Colonic mucosa (tissue), 4 donors: ENCODE data around the gene MORF4L2. TPM values are rescaled to one million over a fixed set of nuclear protein-coding genes. Genes with fewer than 3 reads are reported as not detected.

Experiments
- DNase-seq: peaks from one replicate; pipeline ENCODE4 v3.0.0-alpha.2; 2020
- H3K27ac ChIP-seq: fragments of 200-600 bp; one replicate; pipeline ENCODE4 v1.8.0; 2021
- H3K27me3 ChIP-seq: fragments of 200-600 bp; one replicate; pipeline ENCODE4 v1.8.0; 2021
- H3K36me3 ChIP-seq: fragments of 200-600 bp; one replicate; pipeline ENCODE4 v1.8.0; 2021
- H3K4me1 ChIP-seq: fragments of 200-600 bp; one replicate; pipeline ENCODE4 v1.8.0; 2021; ENCODE audit warnings: mild to moderate bottlenecking
- H3K4me3 ChIP-seq: fragments of 200-600 bp; one replicate; pipeline ENCODE4 v1.8.0; 2021
- H3K9ac ChIP-seq, 2 donors: one replicate each; pipeline ENCODE4 v1.7.0; 2013; ENCODE audit warnings: control low read depth in 2 of 2, low read depth in 2 of 2, low read length in 2 of 2
- H3K9me3 ChIP-seq: fragments of 200-600 bp; one replicate; pipeline ENCODE4 v1.8.0; 2021
- CTCF ChIP-seq: fragments of 200-600 bp; IDR thresholded peaks from one replicate; pipeline ENCODE4 v1.8.0; 2022; ENCODE audit warnings: antibody characterized with exemption, mild to moderate bottlenecking
- intact Hi-C: fragments of 100-400 bp; cut with DNase I; formaldehyde crosslinking; loops from one replicate; pipeline ENCODE4 v1.14.1; 2022
- total RNA-seq, 2 donors: library from RNA; stranded (reverse); fragmentation: NEBNext Ultra II Directional in 1 of 2; extraction: Animal tissue kit (Norgen Biotek cat#: 25700) in 1 of 2; gene quantifications; one replicate each; pipeline ENCODE4 v1.2.1, GENCODE V29; 2021
- donor health status: healthy.
- donor health status: DM: no; HTN: no; CAD: no.
- donor health status: DM: no; HTN: no; CAD: no.

MORF4L2 gene
- total RNA-seq, 2 donors from 2014 or later = 198 to 266 TPM

GRCh38 chrX:103628386-103629317, 57.8 kb downstream of the MORF4L2 start, which contains the start of gene TCEAL1:
Gene TCEAL1 (plus strand): TSS chrX:103628975. CDS start chrX:103629917, 942 bp downstream.
- no peak for TF ChIP-seq CTCF

DNA sequence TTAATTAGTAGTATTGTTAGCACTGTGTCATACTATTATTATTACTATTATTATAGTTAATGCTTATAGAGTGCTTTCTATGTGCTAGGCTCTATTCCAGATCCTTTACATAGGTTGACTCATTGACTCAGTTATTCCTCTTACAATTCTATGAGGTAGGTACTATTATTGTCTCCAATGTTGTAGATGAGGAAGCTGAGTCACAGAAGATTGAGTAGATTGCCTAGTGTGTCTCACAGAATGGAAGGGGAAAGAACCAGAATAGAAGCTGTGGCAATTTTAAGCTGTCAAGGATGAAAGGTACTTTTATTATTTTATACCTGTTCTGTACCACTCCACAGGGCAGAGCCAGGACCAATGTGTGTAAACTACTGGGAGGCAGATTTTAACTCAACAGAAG, 59.6 kb downstream of the MORF4L2 start:
- no peaks in the 10 kb centered on the region for H3K27me3 ChIP-seq
- no peak for DNase-seq
- no peaks in the 10 kb centered on the region for H3K4me1 ChIP-seq
- H3K27ac ChIP-seq = no peak overlapping the region
- intact Hi-C loops = no loop called here
- TF ChIP-seq CTCF = no peak
- H3K9ac ChIP-seq = no peak overlapping the region
- no peaks in the 10 kb centered on the region for H3K9me3 ChIP-seq
- no peaks in the 10 kb centered on the region for H3K36me3 ChIP-seq
- H3K4me3 ChIP-seq = no peak overlapping the region

More at GRCh38 chrX:103628386-103629317, 57.8 kb downstream of the MORF4L2 start, which contains the start of gene TCEAL1:
- H3K27me3 ChIP-seq = no peaks in the 10 kb centered on the region
- intact Hi-C loops = no loop called here
- DNase-seq = peak; percentile 70
- H3K4me3 ChIP-seq = peak within 1 kb of the TSS; percentile 54
- peak within 1 kb of the TSS; percentile 74 to 87 for H3K9ac ChIP-seq
- no peaks in the 10 kb centered on the region for H3K4me1 ChIP-seq
- no peaks in the 10 kb centered on the region for H3K36me3 ChIP-seq
- H3K27ac ChIP-seq = peak within 1 kb of the TSS; percentile 85
- H3K9me3 ChIP-seq = no peaks in the 10 kb centered on the region

Other genes starting within 250 kb of the MORF4L2 start
- gene RAB40A, start 167.2 kb downstream of the MORF4L2 start, total RNA-seq = under 1 TPM; 0.10 to 0.16 TPM
- 10 to 100 TPM; 19.0 to 21.1 TPM for gene TCEAL4, start 101.2 kb downstream of the MORF4L2 start, total RNA-seq
- gene TCEAL3, start 78.7 kb downstream of the MORF4L2 start, total RNA-seq = 1 to 10 TPM; 4.9 to 7.8 TPM
- 10 to 100 TPM; 11.2 to 13.0 TPM for gene TCEAL1, start 57.7 kb downstream of the MORF4L2 start, total RNA-seq
- not detected for gene TMEM31, start 24.2 kb upstream of the MORF4L2 start, total RNA-seq
- 10 to 100 TPM in 1 of 2 donors, 1 to 10 TPM in 1; 4.0 to 11.2 TPM for gene PLP1, start 90.1 kb upstream of the MORF4L2 start, total RNA-seq
- gene RAB9B, start 145.6 kb upstream of the MORF4L2 start, total RNA-seq = 1 to 10 TPM in 1 of 2 donors, under 1 TPM in 1; 0.54 to 1.2 TPM